HUDEP-2 (cell line): ENCODE data around the gene ORC3.
"Not testable (repeated sequence)": the region's sequence is repeated elsewhere in the genome, so short reads cannot be mapped to it uniquely, and the experiment has no call there.

ENCODE experiments used
- DNase-seq, 76 experiments: peaks; one replicate each; lab custom pipeline; 2025; ENCODE audit not compliant: unreplicated experiment in 76 of 76; lab: John Stamatoyannopoulos, UW

ORC3 gene

GRCh38 chr6:87690441-87690840 lies 100.5 kb downstream of the ORC3 start:
- no peak for DNase-seq

DNA sequence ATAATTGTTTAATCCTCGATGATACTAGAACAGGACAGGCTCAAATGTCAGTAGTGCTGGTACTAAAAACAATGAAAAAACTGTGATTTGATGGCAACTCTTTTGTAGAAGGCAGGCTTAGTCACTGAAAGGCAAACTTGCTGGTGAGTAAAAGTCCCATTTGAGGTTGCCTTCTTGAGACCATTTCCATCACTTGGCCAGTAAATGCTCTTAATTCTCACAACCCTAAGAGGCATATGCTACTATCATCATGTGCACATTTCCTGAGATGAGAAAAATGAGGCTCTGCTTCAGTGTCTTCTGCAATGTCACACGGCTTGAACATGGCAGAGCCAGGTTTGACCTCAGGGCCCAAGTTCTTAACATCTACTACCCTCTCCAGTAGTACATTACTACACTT lies 102.2 kb downstream of the ORC3 start:
- DNase-seq, result no peak

DNA sequence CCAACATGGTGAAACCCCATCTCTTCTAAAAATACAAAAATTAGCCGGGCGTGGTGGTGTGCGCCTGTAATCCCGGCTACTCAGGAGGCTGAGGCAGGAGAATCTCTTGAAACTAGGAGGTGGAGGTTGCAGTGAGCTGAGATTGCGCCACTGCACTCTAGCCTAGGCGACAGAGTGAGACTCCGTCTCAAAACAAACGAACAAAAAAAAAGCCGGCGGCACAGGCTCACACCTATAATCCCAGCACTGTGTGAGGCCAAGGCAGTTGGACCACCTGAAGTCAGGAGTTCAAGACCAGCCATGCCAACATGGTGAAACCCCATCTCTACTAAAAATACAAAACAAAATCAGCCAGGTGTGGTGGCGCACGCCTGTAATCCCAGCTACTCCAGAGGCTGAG lies 106.9 kb downstream of the ORC3 start:
- DNase-seq, result not testable (repeated sequence)

GRCh38 chr6:87697581-87698546 lies 107.9 kb downstream of the ORC3 start:
- peak in 10 of 76 experiments; percentile 11 to 48 (median 18) for DNase-seq

- no peak for DNase-seq
Observed at GRCh38 chr6:87698547-87699006, 108.6 kb downstream of the ORC3 start.

- no peak for DNase-seq
Observed at GRCh38 chr6:87699576-87699975, 109.6 kb downstream of the ORC3 start.

DNA sequence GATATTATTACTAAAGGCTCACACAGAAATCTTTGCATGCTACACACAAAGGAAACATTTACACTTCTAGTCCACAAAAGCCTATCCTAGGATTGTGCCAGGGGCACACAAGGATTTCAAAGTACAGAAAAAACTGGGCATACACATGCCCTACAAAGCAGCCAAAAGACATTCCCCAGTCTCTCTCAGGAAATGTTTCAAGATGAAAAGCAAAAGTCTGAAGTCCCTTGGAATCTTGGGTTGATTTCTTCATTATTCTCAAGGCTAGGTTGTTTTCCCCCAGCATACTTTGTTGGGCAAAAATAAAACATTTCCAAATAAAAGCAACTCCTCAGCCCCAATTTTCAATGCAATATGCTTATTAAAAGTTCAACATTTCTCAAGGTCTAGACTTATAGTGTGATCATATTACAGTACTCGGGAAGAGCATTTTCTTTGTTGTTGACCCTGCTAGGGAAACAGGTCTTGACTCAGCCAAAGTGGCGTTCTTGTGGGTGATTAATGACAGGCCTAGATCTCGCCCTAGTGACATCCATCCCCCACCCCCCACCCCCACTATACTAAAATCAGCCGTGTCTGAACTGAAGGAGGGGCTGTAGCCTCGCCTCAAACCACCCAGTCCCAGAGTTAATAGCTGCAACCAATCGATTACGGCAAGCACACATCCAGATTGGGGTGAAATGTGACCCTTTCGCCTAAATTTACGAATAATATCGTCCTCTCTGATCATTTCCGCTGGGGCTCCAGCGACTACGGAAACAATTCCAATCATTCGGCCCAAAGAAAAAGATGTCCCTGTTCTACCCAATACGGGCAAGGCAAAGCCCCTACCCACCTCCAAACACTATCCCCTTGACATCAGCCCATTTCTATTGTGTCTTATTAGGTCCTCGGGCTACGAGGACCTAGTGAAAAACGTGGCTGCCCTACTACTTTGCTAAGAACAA lies 110.7 kb downstream of the ORC3 start:
- DNase-seq, result peak in 65 of 76 experiments; percentile 17 to 82 (median 52)

DNA sequence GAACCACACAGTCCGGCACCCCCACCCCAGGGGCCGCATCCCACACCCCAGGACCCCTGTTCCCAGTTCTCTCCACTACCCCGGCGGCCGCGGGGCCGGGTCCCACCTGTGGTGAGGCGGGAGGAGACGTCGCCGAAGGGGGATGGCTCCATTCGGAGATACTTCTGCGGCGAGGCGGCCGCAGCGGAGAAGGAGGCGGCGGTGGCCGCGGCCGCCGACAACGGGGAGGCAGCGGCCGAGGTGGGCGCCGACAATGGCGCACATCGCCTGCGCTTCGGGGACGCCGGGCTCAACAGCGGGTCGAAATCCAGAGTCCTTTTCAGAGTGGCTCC lies 111.4 kb downstream of the ORC3 start:
- DNase-seq, result peak in 6 of 76 experiments; percentile 4 to 81 (median 52)

DNA sequence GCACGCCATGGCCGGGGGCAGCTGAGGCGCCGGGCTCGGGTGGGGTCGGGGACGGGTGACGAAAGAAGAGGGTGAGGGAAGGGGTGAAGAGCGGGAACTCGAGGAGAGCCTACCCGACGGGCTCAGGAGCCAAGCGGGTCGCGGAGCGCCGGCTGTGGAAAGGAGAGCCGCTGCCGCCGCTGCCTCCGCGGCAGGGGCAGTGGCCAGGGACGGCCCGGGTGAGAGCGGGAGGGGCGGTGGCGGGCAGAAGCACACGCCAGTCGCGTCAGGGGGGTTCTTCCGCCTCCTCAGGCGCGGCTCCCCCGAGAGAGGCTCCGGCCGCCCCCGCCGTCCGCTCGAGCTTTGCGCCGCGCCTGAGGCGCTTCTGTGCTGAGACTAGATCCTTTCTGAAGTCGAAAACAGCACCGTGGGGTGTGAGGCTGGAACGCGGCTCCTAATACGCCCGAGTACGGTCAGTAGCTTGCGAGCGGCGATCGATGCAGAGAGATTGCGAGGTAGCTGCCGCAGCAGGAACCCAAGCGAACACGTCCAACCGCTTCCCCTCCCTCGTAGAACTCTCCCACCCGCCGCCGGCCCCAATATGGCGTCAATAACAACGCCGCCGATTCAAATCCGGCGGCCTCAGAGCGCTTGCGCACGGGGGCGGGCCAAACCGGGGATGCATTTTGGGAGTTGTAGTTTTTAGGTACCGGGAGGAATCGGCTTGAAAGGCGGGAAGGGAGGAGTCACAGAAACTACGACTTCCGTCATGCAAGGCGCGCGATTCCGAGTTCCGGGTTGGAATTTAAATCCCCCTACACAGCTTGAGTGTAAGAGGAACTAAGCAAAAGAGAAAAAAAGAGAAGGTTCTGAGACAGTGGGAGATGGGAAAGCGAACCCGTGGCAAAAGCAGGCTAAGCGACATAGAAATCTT lies 112.0 kb downstream of the ORC3 start, which contains the start of gene AKIRIN2:
Gene AKIRIN2 (minus strand): TSS at position 558 of the 913 bp plus-strand sequence. CDS start 549 bp downstream, at position 9.
- peak; percentile 68 to 99 (median 98) for DNase-seq

GRCh38 chr6:87702589-87702945 lies 112.6 kb downstream of the ORC3 start:
- peak in 1 of 76 experiments; percentile 60 for DNase-seq

- not testable (repeated sequence) for DNase-seq
Observed at GRCh38 chr6:87703039-87703438, 113.1 kb downstream of the ORC3 start.

GRCh38 chr6:87705070-87705691 lies 115.2 kb downstream of the ORC3 start:
- DNase-seq, result no peak

DNA sequence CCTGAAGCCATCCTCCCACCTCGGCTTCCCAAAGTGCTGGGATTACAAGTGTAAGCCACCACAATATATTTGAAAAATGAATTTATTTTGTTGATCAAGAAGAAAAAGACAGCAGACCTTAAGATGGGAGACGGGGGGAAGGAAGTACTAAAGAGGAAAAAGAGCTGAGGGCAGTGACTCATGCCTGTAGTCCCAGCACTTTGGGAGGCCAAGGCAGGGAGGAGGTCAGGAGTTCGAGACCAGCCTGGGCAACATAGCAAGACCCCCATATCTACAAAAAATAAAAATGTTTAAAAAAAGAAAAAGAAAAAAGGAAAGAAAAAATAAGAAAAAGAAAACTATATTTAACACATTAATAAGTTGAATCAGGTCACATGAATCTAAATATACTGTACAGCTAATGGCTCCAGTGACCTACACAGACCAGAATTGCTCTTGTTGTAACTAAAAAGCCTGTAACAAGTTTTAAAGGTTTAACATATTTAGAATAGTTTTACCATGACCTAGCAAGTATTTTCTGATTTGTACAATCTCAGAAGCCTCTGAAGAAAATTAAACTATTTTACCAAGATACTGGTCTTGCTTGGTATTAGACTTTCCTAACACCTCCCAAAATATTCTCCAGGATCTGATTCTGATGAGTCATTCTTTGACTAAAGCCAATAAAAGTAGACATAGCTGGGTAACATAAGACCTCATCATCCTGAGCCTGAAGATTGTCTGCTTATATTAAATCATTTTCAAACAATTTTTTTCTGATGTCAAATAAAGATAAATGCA lies 116.4 kb downstream of the ORC3 start:
- DNase-seq, result no peak

DNA sequence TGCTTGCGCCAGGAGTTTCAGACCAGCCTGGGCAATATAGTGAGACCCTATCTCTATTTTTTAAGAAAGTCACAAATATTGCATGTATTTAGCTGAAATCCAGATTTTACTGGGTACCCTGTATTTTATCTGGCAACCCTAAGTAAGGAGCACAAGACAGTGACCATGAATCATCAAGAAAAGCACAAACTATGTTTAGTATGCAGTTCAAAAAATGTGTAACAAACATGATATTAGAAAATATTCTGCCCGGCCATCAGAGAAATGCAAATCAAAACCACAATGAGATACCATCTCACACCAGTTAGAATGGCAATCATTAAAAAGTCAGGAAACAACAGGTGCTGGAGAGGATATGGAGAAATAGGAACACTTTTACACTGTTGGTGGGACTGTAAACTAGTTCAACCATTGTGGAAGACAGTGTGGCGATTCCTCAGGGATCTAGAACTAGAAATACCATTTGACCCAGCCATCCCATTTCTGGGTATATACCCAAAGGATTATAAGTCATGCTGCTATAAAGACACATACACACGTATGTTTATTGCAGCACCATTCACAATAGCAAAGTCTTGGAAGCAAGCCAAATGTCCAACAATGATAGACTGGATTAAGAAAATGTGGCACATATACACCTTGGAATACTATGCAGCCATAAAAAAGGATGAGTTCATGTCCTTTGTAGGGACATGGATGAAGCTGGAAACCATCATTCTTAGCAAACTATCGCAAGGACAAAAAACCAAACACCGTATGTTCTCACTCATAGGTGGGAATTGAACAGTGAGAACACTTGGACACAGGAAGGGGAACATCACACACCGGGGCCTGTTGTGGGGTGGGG lies 118.9 kb downstream of the ORC3 start:
- DNase-seq, result not testable (repeated sequence)

DNA sequence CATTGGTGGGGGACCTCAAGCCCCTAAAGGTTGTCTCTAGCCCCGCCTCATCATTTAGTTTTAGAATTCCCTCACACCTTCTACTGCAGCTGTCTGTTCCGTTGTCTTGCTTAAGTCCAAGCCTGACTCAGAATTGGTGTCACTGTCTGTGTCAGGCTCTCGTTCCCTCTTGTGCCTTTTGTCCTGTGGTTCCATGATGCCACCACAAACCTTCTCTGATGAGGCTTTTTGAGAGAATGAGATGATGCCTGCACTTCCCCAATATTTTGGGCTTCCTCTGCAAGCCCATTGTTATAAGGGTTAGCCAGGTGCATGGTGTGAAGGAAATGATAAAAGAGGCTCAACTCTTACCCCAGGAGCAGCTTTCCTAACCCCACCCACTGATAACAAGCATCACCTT lies 120.2 kb downstream of the ORC3 start:
- DNase-seq, result no peak

GRCh38 chr6:87712713-87713112 lies 122.8 kb downstream of the ORC3 start:
- not testable (repeated sequence) for DNase-seq

GRCh38 chr6:87714093-87714842 lies 124.3 kb downstream of the ORC3 start:
- no peak for DNase-seq
